RPMI7951 (cell line): Measurements from ENCODE around the gene TMEM47. TPM values are rescaled to one million over a fixed set of nuclear protein-coding genes. Genes with fewer than 3 reads are reported as not detected.

ENCODE experiments used
- DNase-seq: peaks from one replicate; pipeline ENCODE4 v3.0.0-alpha.2; 2012; ENCODE audit warnings: low read depth
- total RNA-seq: library from RNA; depleted of rRNA; stranded (reverse); fragments of >200 nt; shearing (Covaris generic); gene quantifications from 2 replicates; pipeline ENCODE4 v1.2.3, GENCODE V29; 2014; rRNA removed

The TMEM47 gene
- total RNA-seq = 19.6 and 23.9 TPM in 2 replicates

DNA sequence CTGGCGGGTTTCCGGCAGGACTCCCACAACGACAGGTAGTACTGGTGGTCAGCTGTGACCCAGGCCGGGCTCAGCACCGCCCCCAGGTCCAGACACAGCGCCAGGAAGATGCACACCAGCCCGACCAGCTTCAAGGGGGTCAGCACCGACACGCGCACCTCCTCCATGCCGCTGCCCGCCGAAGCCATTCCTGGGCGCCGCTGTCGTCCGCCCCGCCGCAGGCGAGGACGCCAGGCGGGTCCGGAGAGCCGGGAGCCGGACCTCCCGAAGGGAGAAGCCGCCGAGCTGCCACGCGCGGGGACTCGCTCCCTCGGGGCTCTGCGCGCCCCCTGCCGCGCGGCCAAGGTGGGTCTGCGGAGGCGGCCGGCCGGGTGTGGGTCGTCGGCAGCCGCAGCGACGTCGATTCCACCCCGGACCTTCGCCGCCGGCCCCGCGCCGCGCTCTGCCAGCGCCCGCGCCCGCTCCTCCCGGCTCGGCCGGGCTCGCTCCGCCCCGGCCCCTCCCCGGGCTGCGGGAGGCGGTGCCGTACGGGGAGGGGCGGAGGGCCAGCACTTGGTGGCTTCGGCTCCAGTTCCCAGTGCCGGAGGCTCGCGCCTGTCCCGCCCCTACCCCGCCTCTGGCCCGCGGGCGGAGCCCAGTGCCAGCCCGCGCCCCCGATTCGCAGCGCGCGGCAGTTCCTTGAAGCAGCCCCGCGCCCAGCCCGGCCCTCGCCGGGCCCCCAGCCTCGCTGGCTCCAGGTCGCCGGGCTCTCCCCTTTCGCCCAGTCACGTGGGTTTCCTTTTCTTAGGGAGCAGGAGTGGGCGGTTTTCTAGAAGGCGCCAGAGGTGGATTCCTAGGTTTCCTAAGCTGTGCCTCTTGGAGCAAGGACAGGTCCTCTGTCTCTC lies at the start of gene TMEM47:
TMEM47 (minus strand) TSS at position 444 of the 884 bp plus-strand sequence; CDS start at position 188, 256 bp downstream.
- peak; percentile 78 for DNase-seq

DNA sequence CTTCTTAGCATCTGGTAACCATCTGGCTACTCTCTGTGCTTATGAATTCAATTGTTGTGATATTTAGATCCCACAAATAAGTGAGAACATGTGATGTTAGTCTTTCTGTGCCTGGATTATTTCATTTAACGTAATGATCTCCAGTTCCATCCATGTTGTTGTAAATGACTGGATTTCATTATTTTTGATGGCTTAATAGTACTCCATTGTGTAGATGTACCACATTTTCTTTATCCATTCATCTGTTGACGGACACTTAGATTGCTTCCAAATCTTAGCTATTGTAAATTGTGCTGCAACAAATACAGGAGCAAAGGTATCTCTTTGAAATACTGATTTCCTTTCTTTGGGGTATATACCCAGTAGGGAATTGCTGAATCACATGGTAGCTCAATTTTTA lies 30.0 kb upstream of the TMEM47 start:
- no peak for DNase-seq

DNA sequence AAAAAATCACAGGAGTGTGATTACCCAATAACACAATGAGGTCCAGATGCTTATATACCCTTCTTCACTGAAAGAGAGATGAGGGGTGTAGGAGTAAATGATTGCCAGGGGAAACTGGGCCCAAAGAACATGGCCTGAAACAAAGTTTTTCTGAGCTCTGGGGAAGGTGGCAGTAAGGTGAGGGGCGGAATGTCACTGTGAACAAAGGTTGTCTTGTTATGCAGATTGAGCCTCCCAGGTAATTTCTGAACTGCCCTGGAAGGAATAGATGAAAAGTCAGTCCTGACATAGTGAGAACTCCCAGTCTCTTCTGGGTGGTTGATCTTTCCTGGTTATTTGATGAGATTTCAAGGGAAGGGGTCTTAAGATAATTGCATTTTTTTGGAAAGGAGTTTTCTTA lies 2.5 kb upstream of the TMEM47 start:
- no peak for DNase-seq

DNA sequence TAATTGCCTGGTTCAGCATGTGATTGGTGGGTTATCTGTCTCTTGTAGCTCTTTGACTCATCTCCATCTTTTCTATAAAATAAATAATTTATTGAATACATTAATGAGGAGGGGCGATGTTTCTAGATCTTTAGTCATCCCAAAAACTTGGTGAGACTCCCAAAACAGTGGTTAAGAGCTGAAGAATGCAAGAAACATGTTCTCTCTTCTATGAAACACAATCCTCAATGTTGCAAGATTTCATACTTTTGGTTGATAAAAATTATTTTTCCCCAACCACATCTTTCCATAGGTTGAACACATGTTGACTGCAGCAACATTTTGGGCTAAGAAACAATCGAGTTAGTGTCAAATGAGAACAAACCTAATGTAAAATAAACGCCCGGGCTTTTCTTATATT lies 1.2 kb upstream of the TMEM47 start:
- no peak for DNase-seq

DNA sequence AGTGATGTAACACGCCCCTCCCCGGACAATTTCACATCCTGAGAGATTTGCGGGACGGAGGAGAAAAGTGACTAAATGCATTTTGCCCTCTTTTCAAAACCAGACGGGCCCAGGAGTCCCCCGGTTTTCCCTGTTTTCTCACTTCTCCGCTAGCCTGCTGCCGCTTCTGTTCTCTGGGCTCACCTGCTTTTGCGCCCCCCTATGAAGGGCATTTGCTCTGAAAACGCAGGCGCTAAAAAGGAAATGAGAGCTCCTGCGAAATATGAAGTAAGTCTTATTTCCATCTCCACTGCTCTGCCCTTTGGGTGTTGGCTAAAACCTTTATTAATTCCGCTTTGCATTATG lies 613 bp upstream of the TMEM47 start:
- DNase-seq = no peak

DNA sequence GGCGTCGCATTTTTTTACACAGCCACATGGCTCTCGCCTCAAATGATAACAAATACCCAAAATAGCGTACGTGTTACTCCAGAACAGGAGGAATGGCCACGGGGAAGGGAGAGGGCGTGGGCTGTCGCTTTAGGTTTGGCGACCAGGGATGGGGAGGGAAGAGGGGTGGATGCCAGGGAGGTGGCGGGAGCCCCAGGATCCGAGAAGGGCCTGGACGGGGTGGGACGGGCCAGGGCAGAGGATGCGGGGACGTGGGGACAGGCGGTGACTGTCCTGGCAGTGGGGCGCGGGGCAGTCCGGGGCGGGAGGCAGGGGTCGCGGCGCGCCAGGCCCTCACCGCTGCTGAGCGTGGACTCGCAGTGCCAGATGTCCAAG lies 631 bp downstream of the TMEM47 start:
- peak; percentile 1 for DNase-seq

DNA sequence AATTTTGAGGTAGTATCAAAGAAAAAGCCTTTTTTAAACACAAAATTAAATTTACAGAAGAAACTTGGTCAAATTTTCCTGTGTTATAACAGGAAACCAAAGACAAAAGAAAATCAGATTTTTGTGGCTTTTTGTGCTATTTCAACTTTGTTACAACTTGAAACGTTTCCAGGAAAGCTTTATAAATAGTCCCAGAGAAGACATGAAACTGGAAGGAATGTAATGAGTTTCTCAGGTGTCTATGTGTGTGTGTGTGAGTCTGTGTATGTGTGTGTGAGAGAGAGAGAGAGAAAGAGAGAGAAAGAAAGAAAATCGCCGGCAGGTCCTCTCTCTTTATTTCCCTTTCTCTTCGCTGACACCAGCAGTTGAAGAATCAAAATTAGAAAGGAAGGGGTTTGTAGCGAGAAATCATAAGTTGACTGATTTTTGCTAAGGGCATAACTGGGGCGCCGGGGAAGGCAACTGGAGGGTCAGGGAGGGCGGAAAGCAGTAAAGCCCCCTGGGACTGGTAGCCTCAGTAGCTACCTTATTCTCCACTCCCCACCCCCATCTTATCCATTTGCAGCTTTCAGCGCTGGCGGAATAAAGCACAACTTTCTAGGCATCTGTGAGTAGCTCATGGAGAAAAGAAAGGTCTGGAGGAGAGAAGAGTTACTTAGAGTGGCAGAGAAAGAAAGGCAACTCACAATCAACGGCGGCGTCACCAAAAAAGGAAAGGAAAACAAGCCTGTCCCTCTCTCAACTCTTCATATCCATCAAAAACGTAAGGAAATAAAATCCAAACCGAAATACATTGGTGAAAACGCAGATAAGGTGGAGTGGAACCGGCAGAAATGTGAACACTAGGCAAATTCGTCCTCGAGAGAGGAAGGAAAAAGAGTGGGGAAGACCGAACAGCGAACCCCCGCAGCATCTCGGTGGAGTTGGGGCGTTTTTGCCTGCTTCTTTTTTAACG lies 1.3 kb downstream of the TMEM47 start:
- DNase-seq = peak; percentile 11

DNA sequence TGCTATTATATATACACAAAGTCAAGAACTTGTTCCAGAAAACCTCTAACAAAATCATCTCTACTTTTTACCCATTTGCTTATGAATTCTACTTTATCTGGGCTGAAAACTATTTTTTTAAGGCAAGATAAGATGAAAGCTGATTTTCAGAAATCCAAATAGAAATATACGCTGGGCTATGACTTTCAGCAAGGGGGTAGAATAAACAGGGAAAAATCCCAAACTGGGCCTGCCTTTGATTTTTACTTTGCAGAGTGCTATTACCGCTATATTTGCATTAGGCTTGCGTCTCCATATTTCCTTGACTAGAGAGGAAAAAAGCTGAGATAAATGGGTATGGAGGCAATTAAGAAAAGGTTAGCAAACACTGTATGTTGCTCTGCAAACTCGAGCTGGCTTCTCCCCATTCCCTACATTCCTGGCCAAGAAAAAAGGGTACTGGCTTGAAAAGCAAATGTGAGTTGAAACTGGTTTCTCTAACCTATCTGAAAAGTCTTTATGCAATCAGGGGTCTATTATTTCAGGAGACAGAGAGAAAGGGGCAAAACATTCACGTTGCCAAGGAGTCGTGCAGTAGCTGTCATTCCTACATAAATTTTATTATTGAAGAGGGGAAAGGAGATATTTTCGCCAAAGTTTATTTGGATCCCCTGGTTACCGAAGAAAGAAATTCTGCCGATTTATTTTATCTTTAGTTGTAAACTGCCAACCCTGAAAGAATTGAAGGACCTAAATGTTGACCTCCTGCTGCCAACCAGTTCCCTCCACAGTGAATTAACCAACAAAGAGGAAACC lies 2.2 kb downstream of the TMEM47 start:
- DNase-seq = peak; percentile 3

DNA sequence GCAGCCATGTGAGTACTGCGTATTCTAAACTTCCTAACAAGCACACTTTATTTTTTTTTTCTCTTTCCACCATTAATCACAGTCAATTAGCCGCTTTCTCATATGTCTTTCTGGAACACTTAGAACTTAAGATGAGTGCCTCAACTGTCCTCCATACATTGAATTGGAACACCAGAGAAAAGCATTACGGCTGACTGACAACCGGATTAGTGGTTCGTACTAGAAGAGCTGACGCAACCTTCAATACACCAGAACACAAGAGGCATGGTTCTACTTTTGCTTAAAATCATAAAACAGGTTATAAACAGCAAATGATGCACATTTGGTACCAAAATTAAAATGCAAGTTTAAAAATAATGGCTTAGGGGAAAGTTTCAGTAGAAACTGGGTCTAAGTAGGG lies 3.3 kb downstream of the TMEM47 start:
- peak; percentile 6 for DNase-seq

DNA sequence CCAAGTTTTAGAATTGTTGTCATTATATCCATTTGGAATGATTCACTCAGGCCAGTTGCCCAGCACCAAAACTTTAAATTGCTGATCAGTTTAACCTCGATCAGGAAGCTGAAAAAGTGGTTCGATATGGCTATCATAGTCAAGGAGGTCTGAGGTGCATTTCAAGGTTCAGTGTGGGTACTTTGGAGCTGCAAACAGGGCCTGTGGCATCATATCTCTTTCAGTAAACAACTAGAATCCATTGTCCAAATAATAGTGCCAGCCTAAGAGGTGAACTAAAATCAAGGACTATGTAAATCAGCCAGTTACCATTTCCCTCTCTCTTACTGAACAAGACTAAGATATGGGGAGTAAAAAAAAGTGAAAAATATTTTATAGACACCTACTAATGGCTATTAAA lies 14.2 kb downstream of the TMEM47 start:
- no peak for DNase-seq

DNA sequence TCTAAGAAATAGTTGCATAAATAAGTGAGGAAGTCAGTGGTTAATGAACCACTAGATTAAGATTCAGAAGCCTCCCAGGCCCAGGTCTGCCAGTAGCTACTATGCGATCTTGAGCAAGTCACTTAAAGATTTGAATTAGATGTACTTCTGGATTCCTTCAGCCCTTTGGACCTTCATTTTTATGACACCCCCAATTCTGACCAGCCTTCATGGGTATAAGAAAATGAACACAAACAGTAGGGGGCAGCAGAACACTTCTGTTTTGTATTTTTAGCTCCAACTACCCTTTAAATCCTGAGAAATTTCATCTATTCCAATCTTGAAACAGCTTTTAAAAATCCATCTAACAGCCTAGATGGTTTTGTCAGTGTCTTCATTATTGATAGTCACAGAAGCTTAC lies 19.0 kb downstream of the TMEM47 start:
- DNase-seq = peak; percentile 49

DNA sequence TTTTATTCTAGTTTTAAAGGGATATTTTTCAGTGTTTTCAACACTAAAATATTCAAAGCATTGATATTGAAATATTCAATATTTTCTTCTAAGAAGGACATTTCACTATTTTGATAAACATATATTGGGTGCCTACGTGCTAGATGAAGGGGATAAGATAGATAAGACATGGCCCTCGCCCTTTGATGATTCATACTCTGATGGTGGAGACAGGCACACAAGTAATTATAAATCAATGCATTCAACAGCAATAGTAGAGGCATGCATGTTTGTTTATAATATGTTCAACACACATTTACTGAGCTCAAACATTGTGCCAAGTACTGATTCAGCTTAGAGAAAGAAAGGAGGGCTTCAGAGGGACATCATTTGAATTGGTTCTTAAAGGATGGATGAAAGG lies 22.7 kb downstream of the TMEM47 start:
- DNase-seq = no peak

DNA sequence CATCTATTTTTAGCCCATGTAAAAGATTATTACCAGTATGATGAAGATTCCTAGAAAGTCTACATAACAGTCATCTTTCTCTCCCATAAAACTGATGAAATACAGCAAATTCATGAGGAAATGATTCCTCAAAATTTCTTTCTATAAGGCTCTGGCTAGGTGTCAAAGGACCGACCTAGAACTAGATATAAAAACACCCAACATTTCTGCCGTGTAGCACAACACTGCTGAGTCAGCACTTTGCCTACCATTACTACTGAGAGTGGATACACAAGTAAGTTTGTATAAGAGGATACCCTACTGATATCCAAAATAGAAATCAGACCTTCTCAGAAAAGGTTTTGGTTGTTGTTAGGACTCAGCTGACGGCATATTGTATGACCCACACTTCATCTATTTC lies 24.7 kb downstream of the TMEM47 start:
- DNase-seq = no peak

DNA sequence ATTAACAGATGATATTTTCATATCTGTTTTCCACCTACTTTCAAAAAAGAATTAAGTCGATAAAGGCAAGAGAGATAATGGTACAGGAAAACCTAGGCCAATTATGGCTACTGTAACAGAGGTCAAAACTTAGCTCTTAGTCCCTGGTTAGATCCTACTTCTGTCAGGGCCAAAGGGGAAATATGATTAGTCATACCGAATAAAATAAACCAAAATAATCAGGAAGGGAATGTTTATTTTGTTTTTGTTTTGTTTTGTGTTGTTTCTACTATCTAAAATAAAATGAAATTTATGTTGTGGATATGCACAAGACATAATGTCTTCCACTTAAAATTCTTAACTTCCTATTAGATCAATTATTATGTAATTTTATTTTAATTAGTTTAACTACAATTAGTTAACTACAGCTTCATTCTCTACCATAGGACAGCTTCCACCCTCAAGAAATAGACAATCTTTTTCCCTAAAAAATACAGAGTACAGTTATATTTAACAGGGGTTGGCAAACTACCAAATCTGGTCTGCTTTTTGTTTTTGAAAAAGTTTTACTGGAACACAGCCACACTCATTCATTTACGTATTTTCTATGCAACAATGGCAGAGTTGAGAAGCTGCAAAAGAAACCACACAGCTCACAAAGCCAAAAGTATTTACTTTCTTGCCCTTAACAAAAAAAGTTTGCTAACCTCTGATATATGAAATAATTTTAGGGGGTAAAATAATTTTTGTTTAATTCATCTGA lies 25.4 kb downstream of the TMEM47 start:
- peak; percentile 16 for DNase-seq

DNA sequence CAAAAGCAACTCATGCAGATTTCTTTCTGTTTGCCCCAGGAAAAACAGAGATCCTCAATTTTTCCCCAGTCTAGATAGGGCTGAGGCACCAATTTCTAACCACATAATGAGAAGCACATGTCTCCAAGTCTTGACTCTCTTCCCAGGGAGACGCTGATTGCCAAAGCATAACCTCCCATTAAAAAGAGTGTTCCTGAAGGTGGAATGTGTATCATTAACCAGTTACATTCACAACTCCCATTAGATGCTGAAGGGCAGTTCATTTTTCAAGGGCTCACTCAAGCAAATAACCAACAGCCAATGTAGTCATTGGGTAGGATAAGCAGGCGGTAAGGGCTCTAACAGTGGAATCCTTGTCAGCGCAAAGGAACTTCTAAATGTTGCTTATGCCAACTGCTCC lies 27.5 kb downstream of the TMEM47 start:
- DNase-seq = peak; percentile 73

DNA sequence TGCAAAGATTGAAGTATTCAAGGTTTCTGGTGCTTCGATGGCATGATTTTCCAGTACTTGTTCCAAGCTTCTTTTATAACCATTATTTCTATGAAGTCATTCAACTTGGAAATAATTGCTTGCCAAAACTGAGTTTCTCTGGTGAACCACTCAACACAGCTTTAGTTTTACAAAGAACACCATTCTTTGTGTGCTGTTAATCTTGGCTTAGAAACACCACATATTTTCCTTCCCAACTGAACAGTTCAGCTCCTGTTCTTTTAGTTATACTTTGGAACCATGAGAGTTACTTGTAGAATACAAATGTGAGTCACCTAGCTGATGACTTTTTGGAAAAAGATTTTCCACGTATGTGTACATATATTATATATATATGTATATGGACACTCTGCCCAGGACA lies 32.7 kb downstream of the TMEM47 start:
- DNase-seq = peak; percentile 11

DNA sequence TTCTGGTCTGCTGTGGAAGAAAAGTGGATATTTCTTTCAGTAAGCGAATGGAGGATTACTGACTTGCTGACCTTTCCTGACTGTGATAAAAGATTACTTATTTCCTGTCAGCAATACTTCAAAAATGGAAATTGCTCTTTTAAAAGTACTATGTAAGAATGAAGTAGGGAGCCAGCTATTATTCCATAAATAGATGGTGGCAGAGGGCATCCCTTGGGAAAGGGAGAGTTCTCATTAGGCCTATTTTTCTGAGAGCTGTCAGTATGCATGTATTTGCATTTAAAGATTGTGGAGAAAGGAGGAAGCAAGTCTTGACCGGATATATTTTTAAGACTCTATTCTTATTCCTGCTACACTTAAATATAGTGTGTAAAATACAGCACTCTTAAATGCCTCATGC lies 37.2 kb downstream of the TMEM47 start:
- no peak for DNase-seq

DNA sequence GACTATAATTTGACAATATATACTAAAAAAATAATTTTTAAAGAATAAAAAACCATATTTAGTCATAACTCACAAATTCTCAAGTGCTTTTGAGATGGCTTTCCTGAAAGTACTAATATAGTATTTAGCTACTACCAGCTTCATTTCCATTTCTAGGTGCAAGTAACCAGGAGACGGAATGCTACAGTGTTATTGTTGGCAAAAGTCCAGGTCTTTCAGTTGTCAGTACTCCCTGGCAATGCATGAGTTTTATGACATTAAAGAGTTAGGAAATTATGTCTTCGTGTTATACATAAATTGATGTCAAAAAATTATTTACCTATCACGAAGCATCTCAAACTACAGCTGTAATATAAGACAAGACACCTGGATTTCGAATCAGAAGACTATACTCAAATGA lies 45.0 kb downstream of the TMEM47 start:
- DNase-seq = peak; percentile 9

DNA sequence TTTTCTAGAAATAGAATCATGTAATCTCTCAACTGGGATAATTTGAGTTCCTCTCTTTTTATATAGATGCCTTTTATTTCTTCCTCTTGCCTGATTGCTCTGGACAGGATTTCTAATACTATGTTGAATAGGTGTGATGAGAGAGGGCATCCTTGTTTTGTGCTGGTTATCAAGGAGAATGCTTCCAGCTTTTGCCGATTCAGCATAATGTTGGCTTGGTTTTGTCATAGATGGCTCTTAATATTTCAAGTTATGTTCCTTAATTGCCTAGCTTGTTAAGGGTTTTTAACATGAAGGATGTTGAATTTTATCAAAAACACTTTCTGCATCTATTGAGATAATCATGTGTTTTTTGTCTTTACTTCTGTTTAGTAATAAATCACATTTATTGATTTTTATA lies 58.7 kb downstream of the TMEM47 start:
- DNase-seq = no peak

DNA sequence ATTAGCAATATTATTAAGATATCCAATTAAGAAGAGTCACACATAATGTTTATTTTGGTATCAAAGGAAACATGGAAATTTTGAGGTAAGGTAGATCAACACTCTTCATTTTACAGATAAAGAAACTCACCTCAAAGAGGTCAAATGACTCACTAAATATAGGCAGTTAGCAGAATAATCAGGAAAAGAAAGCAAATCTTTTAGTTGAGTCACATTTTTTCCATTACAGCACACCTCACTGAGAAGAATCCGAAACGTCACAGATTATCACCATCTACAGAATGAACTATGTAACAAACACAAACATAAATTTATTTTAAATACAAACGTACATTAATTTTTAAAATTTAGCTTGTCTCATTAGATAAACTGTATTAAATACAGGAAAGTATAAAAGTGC lies 70.1 kb downstream of the TMEM47 start:
- no peak for DNase-seq

DNA sequence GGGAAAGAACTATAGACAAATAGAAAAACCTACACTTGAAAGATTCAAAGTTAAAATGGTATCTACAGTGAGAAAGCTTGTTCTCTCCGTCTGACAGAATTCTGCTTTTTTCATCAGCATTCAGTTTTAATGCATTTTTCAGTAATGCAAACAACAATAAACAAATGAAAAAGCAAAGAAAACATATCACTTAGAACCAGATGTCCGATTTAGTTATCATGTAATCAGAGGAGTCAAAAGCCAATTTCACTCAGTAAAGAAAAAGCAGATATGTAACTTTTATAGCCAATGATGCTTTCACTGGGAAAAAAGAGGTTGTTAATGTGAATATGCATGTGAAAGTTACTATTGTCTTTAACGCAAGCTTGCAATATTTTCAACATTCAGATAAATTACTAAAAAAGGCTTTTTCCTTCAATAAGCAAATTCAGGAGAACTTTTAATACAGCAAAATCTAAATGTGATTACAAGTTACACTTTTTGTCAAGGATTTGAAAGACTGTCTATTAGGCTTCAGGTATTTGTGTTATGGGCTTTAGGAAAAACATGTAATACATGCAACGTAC lies 70.7 kb downstream of the TMEM47 start:
- no peak for DNase-seq
